Kidney tubule cell (primary cell): ENCODE measurements around the gene ASPSCR1.

Experiments
- DNase-seq: peaks from one replicate; pipeline ENCODE4 v3.0.0-alpha.2; 2018; ENCODE audit warnings: low spot score

ASPSCR1 gene

GRCh38 chr17:82056729-82057621 lies 79.5 kb downstream of the ASPSCR1 start:
- DNase-seq = no peak

GRCh38 chr17:82058230-82058854 lies 80.9 kb downstream of the ASPSCR1 start:
- no peak for DNase-seq

- DNase-seq = no peak
These were observed 81.4 kb downstream of the ASPSCR1 start for GRCh38 chr17:82058855-82059249.

GRCh38 chr17:82059272-82060000 lies 82.0 kb downstream of the ASPSCR1 start:
- no peak for DNase-seq

- DNase-seq = no peak
These were observed 82.6 kb downstream of the ASPSCR1 start for GRCh38 chr17:82060001-82060380.

- DNase-seq = no peak
These were observed 83.2 kb downstream of the ASPSCR1 start for GRCh38 chr17:82060614-82061013.

GRCh38 chr17:82061047-82061925 lies 83.9 kb downstream of the ASPSCR1 start:
- no peak for DNase-seq

- no peak for DNase-seq
These were observed 84.9 kb downstream of the ASPSCR1 start for GRCh38 chr17:82062076-82062983.

- no peak for DNase-seq
These were observed 85.5 kb downstream of the ASPSCR1 start for GRCh38 chr17:82062984-82063368.

- DNase-seq = no peak
These were observed 86.3 kb downstream of the ASPSCR1 start for GRCh38 chr17:82063424-82064415.

- peak; percentile 77 for DNase-seq
These were observed 87.2 kb downstream of the ASPSCR1 start for GRCh38 chr17:82064433-82065192.

GRCh38 chr17:82065193-82065637 lies 87.8 kb downstream of the ASPSCR1 start:
- no peak for DNase-seq

GRCh38 chr17:82065638-82066303 lies 88.3 kb downstream of the ASPSCR1 start, which contains the start of gene DUS1L:
Gene DUS1L, minus strand, starts transcription at chr17:82065804. Its CDS starts 745 bp downstream, at chr17:82065059.
- DNase-seq = peak; percentile 59
